H1 (cell line): ENCODE measurements around the gene GOLPH3L.

Experiments used
- CBX5 ChIP-seq: fragments of 300-800, 300-1000 bp; sonication (generic); IDR thresholded peaks from 2 replicates; pipeline ENCODE4 v1.7.1; 2016; ENCODE audit warnings: antibody characterized with exemption, low read length, low read depth
- CHD2 ChIP-seq: IDR thresholded peaks from 2 replicates; pipeline ENCODE4 v1.6.1; 2012; ENCODE audit warnings: low read length, improper control_type of control experiment
- GABPA ChIP-seq: IDR thresholded peaks from 2 replicates; pipeline ENCODE4 v1.6.1; 2011; ENCODE audit warnings: mild to moderate bottlenecking, low read length, moderate library complexity, borderline replicate concordance; ENCODE audit not compliant: insufficient read depth
- RFX5 ChIP-seq: IDR thresholded peaks from 2 replicates; pipeline ENCODE4 v1.6.1; 2011; ENCODE audit warnings: low read depth, low read length, improper control_type of control experiment, borderline replicate concordance
- RXRA ChIP-seq: IDR thresholded peaks from 2 replicates; pipeline ENCODE4 v1.6.1; 2011; ENCODE audit warnings: low read depth, mild to moderate bottlenecking, low read length, moderate library complexity; ENCODE audit not compliant: insufficient read depth
- SIN3A ChIP-seq, 2 experiments: IDR thresholded peaks in 1 of 2; conservative IDR thresholded peaks in 1 of 2; 2 replicates each; pipeline ENCODE4 v1.6.1; 2011 to 2012; ENCODE audit warnings: low read length in 2 of 2, improper control_type of control experiment in 1 of 2, low read depth in 1 of 2, mild to moderate bottlenecking in 1 of 2
- SIX5 ChIP-seq: IDR thresholded peaks from 2 replicates; pipeline ENCODE4 v1.6.1; 2011; ENCODE audit warnings: mild to moderate bottlenecking, low read depth, low read length
- TAF1 ChIP-seq: IDR thresholded peaks from 2 replicates; pipeline ENCODE4 v1.6.1; 2011; ENCODE audit warnings: mild to moderate bottlenecking, low read depth, low read length
- YY1 ChIP-seq: IDR thresholded peaks from 2 replicates; pipeline ENCODE4 v1.6.1; 2011; ENCODE audit warnings: low read depth, mild to moderate bottlenecking, low read length
- TF ChIP-seq, protein P1 (sequence below), 3 experiments: IDR thresholded peaks; 1 replicate in 2 of 3; 2 replicates in 1 of 3; pipeline versions ENCODE4 v1.5.1 to v1.6.1; 2011; ENCODE audit warnings: low read length in 3 of 3, mild to moderate bottlenecking in 3 of 3, inconsistent platforms in 2 of 3, low read depth in 1 of 3, moderate library complexity in 1 of 3; ENCODE audit not compliant: insufficient read depth in 1 of 3; ENCODE audit errors: control extremely low read depth in 1 of 3

DNA sequence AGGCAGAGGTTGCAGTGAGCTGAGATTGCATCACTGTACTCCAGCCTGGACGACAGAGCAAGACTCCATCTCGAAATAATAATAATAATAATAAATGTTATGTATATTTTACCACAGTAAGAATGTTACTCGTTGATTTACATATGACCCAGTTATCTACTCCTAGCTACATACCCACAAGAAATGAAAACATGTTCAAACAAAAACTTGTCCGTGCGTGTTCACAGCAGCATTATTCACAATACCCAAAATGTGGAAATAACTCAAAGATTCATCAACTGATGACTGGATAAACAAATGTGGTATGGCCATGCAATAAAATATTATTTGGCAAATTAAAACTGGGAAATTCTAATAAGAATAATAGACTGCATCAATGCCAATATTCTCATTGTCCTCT is 35.8 kb downstream of the GOLPH3L start:
- TF ChIP-seq GABPA: no peak
- TF ChIP-seq CHD2: no peak
- no peak for TF ChIP-seq TAF1
- TF ChIP-seq YY1: no peak
- no peak for TF ChIP-seq CBX5
- no peak for TF ChIP-seq SIX5
- TF ChIP-seq, protein P1, sequence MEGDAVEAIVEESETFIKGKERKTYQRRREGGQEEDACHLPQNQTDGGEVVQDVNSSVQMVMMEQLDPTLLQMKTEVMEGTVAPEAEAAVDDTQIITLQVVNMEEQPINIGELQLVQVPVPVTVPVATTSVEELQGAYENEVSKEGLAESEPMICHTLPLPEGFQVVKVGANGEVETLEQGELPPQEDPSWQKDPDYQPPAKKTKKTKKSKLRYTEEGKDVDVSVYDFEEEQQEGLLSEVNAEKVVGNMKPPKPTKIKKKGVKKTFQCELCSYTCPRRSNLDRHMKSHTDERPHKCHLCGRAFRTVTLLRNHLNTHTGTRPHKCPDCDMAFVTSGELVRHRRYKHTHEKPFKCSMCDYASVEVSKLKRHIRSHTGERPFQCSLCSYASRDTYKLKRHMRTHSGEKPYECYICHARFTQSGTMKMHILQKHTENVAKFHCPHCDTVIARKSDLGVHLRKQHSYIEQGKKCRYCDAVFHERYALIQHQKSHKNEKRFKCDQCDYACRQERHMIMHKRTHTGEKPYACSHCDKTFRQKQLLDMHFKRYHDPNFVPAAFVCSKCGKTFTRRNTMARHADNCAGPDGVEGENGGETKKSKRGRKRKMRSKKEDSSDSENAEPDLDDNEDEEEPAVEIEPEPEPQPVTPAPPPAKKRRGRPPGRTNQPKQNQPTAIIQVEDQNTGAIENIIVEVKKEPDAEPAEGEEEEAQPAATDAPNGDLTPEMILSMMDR (IDR thresholded peaks at IDR 0.05; ENCODE audit: control extremely low read depth in 1 of 3, insufficient read depth in 1 of 3, low read depth in 1 of 3, low read length in 3 of 3): no peak
- no peak for TF ChIP-seq RFX5
- TF ChIP-seq RXRA: no peak
- TF ChIP-seq SIN3A (conservative IDR thresholded peaks at IDR 0.05 in 1 of 2, IDR thresholded peaks at IDR 0.05 in 1 of 2; ENCODE audit: low read depth in 1 of 2, low read length in 2 of 2): no peak
